HUDEP-2 (cell line): ENCODE results near the gene KIAA0513.
A peak's percentile ranks its signal among the peaks of the same experiment; 100 is the strongest.
"Not testable (repeated sequence)": the region's sequence is repeated elsewhere in the genome, so short reads cannot be mapped to it uniquely, and the experiment has no call there.

ENCODE experiments used
- DNase-seq, 76 experiments: peaks; one replicate each; lab custom pipeline; 2025; ENCODE audit not compliant: unreplicated experiment in 76 of 76; lab: John Stamatoyannopoulos, UW

The KIAA0513 gene

DNA sequence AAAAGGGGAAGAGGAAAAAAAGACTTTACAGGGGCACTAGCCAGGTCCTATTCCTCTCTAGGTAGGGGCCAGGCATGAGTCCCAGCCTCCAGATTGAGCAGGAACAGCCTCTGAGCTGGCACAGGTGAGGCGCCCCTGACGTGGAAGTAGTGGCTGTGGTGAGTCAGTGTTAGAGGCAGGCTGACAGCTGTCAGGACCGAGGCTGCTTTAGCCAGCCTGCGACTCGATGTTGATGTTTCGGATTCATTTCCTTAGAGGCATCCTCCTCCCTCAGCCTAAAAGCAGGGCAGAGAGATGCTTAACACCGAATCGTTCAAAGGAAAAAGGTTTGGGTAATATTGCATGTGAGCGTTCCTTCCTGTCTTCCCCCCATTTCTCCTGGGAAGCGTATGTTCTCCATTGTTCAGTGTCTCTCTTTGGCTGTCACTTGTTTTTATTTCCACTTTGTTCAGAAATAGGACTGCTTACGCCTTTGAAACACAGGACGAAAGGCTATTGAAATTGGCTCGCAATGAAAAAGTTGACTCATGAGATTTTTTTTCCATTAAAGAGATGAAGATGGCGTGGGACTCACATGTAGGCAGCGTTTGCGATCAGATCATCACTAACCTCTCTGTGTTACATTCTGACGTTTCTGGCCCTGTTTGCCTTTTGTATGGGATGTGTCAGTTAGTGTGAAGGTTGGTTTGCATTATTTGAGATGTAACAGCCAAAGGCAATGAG, 1.3 kb downstream of the KIAA0513 start:
- DNase-seq: no peak

DNA sequence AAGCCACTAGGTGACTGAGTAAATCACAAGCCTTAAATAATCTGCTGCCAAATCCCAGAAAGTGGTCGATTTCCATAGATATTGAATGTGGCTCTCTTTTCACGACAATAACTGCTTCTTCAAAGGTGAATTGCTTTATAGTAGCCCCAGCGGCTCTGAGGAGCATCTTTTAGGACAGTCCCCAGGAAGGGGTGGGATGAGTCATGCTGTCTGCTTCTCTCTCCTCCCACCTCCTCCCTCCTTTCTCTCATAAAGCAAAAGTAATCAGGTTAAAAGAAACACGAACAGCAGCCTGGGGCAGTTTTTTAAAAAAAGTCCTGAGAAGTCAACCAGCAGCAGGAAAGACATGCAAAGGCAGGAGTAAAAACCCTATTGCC, 1.8 kb downstream of the KIAA0513 start:
- peak in 6 of 76 experiments; percentile 5 to 18 (median 12) for DNase-seq

DNA sequence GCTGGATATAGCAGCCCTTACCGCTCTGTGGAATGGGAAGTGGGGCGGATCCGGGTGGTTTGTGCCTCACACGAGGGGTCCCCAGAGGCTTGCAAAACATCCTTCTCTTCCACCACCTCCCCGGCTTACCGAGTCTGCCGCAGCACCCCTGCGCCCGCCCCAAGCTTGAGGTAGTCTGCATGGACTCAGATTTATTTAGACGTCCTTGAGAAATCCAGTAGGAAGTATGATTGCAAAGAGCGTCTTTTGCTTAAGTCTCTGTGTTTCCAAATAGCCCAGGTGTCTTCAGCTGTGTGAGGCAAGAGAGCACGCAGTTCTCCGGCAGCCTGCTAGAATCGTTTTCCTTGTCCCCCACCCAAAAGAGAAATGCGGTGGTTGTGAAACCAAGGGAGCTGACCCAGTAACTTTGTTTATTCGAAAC, 2.4 kb downstream of the KIAA0513 start:
- no peak for DNase-seq

DNA sequence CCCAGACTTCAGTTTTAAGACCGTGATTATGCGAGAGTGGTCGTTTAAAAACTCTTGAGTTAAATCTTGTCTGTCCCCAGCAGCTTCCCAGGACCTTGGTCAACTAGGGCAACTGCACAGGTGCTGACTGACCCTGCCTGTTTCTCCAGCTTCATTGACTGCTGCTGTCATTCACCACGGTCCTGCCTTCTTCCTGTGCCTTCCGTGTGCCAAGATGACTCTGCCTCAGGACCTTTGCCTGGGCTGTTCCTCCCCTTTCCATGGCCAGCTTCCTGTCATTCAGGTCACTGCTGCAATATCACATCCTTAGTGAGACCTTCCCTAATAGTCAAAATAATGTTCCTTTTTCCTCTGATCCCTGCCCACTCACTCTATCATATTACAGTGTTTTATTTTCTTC, 3.9 kb downstream of the KIAA0513 start:
- no peak for DNase-seq

DNA sequence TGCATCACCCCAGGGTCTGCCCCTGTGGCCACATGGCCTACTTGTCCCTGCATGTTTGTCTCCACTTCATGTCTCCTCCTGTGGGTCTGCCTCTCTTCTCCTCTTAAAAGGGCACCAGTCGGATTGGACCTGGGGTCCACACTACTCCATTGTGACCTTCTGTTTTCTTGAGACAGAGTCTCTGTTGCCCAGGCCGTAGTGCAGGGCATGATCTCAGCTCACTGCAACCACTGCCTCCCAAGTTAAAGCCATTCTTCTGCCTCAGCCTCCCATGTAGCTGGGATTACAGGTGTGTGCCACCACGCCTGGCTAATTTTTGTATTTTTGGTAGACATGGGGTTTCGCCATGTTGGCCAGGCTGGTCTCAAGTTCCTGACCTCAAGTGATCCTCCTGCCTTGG, 4.6 kb downstream of the KIAA0513 start:
- DNase-seq: not testable (repeated sequence)

DNA sequence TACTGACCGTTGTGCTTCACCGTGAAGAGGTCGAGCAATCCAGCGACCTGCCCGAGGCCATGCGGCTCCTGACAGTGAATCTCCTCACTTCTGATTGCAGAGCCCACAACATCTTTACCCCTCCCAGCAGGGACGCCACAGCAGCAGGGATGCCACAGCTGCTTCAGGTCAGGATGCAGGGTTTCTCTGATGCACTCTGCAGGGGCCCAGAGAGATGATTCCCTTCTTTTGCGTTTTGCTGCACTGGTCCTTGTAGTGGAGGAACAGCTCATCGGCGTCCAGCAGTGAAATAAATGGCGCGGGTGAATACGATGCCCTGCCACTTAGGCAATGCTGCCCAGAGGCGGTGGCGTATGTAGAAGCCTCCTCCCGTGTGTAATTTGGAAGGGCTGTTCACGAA, 5.6 kb downstream of the KIAA0513 start:
- no peak for DNase-seq

DNA sequence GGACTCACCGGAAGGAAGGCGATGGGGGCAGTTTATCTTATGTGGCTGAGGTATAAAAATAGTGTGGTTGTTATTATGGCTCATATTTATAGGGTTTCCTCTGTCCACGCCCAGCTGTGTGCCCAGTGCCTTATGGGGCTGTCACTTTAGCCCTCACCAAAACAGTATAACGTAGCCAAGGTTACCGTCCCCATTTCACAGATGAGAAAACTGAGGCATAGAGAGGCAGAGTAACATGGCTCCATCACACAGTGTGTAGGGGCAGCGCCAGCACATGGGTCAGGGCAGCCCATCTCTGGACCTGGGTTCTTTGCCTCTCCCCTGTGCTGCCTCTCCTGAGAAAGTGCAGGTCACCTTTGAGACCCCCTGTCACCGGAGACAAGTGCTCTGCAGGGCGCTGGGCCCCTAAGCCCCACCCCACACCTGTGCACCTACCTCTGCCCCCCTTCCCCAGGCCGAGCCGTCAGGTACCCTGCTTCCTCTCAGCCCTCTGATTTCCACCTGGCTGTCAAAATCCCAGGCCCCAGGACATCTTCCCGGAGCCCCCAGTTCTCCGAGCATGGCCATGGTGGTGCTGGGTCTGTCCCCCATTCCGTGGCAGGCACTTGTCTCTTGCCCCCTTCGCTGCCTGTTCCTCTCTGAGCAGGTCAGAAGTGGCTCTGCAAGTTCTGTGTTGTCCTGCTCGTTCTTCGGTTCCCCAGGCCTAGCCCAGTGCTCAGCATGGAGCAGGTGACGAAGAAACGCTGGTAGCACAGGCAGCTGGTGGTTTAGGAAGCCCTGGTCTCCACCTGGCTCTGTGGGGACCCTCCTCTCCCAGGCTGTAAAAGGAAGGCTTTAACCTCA, 7.2 kb downstream of the KIAA0513 start:
- no peak for DNase-seq

DNA sequence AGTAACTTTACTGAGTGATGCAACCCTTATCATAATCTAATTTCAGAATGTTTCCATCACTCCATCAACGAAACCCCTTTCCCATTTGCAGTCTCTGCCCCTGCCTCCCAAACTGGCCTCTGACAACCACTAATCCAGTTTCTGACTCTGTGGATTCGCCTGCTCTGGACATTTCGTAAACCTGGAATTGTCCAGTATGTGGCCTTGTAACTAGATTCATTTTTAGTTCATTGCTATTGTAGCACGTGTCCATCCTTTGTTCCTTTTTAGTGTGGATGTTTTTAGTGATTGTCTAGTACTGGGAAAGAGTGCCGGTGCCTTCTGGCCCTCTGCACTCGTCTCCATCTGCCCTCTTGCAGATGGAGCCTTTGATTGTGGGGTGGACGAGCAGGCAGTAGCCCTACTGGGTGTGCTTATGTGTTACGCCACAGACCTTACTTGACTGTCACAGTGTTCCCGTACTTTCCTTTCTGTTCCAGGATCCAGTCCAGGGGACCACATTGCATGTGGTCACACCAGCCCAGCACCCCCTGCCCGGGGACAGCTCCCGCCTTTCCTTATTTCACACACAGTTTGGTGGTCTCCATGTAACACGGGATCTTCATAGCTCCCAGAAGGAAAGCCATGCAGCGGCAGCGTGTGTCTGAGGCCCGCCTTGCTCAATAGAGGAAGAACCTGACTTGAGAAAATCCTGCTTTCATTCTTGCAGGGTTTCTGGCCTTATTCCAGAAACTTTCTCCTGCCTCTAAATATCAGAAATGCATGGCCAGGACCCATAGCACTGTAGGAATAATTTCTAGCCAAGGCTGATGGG, 8.8 kb downstream of the KIAA0513 start:
- no peak for DNase-seq

DNA sequence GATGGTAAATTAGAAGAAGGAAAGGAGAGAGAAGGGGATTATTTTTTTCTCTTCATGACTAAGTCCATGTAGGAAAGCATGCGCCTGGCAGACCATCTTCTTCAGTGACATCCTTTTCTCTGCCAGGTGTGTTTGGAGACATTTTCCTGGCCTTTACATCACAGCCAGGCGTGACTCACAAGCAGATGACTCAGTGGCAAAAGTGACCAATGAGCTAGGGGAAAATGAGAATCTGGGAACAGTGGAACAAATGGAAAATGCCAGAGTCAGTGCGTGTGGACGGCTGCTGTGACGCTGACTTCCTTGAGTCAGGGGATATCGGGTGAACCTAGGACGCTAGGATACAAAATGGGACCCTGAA, 9.4 kb downstream of the KIAA0513 start:
- DNase-seq: no peak

DNA sequence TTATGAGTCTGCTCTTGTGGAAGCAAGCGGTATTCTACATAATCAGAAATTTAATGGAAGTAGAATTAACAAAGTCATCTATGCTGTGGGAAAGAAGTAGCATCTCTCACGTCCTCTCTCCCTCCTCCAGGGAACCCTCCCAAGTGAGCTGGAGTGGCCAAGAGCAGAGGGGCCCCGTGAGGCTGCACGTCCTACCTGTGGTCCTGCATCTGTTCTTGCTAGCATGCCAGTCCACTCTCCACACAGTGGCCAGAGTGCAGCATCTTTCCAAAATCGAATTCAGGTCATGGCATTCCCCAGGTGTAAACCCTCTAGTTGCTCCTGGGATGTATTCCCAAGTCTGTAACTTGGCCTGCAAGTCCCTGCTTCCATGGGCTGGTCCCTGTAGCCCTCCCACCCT, 10.1 kb downstream of the KIAA0513 start:
- no peak for DNase-seq

DNA sequence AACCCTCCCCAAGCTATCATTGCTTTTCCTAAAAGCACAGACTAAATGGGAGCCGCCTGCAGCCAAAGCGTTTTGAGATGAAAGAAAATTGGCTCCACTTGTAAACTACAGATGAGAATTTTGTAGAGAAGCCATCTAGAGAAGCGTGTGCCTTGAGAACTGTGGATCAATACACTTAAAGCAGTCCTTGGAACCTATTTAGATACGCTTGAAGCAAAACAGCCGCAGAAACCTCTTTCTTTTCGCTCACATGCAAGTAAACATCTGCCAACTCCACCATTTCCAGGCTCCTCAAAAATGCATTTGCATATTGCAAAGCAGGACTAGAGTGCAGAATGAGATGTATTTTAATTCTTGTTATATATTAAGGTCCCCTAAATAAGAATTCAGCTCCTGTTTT, 13.1 kb downstream of the KIAA0513 start:
- DNase-seq: no peak

DNA sequence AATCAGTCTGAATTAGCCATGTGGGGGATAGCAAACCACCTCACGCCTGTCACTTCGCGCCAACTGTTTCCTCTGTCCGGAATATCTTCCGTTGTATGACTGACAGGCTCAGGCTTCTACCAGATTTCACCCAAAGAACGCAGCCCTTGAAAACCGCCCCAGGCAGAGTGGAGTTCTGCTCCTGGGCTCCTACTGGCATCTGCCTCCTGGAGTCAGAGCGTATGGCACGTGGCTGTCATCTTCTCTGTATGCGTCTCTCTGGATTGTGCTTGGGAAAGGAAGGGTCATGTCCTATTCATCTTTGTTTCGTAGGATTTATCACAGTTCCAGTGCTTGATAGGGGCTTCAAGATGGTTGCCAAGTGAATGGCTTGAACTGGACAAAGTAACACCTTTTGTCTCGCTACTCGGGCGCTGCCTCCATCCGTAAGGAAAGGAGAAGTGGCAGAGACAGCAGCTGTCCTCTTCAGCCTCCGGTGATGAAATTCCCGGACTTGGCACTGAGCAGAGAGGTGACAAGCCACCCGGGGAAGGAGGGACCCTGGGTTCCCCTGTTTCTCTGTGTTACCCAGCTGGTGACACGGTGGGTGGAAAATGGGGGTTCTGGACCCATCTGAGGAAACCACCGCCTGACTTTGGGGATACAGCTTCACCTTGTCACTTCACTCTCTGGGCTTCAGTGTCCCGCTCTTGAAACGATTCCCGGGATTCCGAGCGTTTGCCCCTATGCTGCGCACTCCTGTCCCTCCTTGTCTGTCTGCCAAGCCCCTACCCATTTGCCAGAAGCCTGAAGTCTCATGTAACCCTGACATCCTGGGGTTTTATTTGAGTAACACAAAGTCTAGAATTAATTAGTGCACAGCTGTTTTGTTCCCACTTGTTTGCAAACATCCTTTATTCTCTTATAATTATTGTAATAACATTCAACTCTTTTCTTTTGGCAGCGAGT, 13.9 kb downstream of the KIAA0513 start:
- no peak for DNase-seq

DNA sequence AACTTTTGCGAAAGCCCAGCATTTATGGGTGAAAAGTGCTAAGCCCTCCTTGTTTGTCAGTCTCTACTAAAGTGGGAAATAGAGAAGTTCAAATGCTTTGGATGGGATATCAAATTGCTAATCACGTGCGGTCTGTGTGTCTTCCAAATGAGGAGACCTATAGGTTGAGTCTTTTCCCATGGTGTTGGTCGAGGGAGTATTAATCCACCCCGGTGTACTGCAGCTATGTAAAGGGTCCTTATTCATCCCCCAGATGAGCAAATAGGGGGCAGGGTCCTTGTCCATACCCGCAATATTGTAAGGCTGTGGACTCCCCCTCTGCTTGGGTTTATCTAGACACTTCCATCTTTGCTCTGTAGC, 14.6 kb downstream of the KIAA0513 start:
- no peak for DNase-seq

DNA sequence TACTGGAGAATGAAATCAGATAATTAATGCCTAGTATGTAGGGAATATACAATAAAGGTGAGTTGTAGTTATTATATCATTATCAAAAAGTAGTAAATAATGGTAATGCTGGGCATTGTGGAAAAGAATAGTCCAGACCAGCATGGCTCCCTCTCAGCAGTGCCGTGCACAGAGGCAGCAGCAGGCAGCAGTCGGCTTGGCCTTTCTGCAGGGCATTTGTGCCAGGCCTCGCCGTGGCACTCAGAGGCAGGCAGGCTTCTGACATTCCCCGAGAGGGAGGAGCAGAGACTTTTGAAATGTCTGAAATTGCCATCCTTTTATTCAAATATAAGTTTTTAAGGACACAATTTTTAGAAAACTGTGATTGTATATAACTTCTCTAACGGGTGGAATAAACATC, 15.0 kb downstream of the KIAA0513 start:
- DNase-seq: no peak

DNA sequence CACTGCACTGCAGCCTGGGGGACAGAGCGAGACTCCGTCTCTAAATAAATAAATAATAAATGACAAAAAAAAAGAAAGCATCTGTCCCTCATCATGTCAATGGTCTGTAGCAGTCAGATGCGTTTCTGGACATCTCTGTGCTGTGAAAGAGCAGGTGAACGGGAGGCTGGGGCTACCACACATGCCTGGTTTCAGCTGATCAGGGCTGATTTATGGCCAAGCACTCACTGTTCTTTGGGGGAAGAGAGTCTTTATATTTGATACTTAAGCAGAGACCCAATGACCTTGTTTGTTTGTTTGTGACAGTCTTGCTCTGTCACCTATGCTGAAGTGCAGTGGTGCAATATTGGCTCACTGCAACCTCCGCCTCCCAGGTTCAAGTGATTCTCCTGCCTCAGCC, 17.5 kb downstream of the KIAA0513 start:
- DNase-seq: no peak

DNA sequence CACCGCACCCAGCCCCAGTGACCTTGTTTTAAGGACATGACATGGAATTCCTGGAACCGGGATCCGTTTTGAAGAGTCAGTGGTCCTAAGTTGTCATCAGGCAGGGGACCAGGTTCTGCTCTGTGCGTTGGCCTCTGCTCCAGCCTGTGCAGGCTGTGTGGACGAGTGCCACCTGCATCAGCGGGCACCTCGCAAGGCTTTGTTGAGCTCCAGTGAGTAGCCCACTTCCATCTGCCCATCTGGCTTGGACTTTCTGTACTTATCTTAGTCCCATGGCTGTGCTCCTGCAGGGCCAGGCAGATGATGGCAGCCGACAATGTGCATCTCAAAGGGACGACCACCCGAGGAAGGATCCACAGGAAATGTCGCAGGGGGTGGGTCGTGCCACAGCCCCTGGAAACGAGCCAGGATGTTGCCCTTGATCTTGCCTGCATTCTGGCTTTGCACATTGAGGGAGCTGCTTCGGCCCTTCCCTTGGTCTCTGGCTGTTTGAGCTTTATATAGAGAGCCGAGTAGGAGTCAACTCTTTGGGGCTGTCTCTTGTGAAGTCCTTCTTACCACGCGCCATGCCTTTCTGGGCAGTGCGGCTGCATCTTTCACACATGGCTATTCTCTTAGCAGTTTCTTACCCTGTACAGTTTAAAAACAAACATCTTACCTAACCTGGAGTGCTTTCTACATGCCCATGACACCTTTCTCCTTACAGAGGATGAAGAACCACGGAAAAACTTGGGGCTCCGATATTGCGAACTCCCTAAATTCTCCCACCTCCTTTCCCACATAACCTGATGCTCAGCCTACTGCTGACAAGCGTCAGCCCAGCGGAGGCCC, 18.3 kb downstream of the KIAA0513 start:
- no peak for DNase-seq

DNA sequence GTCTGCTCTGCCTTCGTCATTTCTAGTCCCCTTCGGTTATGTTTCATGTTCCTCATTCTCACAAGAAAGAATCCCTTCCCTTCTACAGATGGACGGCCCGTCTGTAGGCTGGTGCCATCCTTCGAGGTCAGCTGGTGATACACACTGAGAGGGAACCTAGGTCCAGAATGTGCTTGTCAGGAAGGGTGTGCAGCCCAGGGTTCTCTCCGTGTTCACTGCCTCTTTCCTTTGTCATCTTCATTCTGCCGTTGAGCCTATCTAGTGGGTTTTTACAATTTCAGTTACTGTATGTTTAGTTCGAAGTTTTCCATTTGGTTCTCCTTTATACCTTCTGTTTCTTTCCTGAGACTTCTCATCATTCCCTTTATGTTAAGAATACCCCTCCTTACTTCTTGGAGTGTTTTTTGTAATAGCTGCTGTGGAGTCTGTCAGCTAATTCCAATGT, 18.9 kb downstream of the KIAA0513 start:
- no peak for DNase-seq

DNA sequence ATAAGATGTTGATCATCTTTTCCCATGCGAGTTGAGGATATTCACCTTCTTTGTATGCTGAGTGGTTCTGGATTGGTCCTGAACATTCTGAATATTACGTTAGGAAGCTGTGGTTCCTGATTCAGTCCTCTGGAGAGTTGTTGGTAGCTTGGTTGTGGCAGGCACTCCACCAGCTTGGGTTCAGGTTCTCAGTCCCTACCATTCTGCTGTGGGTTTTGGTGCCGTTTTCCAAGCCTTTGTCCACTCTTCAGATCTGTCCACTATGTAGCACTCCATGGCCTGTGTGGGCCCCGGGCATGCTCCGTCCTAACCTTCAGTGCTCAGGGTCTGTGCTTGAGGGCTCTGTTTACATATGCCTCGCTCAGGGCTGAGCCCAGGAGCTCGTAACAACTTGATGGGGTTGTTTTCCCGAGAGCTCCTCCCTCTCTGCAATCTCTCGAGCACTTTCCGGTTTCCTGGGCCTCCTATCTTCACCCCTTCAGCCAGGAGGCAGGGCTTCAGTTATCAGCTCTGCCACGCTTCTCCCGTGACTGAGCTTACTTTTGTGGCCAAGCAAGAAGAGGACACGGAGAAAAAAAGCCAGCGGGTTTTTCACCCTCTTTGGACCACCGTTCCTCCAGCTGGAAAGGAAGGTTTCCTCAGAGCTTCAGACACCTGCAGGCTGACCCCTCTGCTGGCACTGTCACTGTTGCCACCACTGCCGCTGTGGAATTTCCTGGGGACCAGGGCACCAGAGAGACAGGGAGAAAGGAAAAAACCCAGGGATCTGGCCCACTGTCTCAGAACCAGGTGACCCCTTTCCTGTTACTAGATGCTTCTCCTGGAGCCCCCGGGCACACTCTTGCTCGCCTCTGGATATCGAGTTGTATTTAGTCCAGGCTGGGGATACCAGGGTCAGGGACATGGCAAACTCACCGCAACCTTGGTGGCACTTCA, 19.6 kb downstream of the KIAA0513 start:
- peak in 74 of 76 experiments; percentile 33 to 89 (median 76) for DNase-seq
